ENCODE data around the gene SLC44A5. TPM values are rescaled to one million over a fixed set of nuclear protein-coding genes. Genes with fewer than 3 reads are reported as not detected.
"Not testable (repeated sequence)": the region's sequence is repeated elsewhere in the genome, so short reads cannot be mapped to it uniquely, and the experiment has no call there.

The SLC44A5 gene
- polyA plus RNA-seq, 2 of the 4 experiments (the other 2 are of a cell fraction) = 0.10 to 1.5 TPM

DNA sequence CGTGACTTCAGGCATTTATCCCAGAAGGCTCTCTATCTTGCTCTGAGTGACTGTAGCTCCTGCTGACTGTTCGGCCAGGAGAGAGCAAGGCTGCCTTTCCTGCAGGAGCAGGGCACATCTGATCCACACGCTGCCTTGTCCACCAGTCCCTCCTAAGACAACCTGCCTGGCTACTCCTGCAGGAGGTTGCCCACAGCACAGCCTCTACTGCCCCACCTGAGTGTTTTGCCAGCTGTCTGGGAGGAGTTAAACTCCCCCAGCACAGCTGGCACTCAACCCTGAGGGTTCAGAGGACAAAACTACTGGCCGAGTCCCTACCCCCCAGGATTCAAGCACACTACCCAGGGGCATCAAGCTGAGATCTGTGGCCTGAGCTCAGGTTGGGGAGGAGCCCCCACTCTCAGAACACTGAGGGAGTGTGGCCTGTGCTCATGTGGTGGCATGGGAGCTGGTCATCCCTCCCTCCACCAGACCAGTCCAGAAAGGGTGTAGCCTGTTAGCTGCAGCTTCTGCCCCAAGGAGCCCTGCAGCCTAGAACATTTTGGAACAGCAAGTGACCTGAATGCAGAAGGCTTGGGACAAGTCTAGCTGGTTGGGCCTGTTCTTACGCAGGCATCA is 237.3 kb downstream of the SLC44A5 start:
- FAIRE-seq (no peak), ATAC-seq (no peak), DNase-seq (ENCODE audit: low read depth in 1 of 2, low spot score in 1 of 2) (no peak)
- H3K4me3 ChIP-seq = no peak overlapping the region
- POLR2A ChIA-PET = no interaction called here
- no peak for TF ChIP-seq FOSB (CRISPR knock-in tag; IDR thresholded peaks at IDR 0.05)
- TF ChIP-seq, protein P1, sequence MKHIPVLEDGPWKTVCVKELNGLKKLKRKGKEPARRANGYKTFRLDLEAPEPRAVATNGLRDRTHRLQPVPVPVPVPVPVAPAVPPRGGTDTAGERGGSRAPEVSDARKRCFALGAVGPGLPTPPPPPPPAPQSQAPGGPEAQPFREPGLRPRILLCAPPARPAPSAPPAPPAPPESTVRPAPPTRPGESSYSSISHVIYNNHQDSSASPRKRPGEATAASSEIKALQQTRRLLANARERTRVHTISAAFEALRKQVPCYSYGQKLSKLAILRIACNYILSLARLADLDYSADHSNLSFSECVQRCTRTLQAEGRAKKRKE (CRISPR knock-in tag; IDR thresholded peaks at IDR 0.05; ENCODE audit: low read depth) = no peak
- TF ChIP-seq CBX8 (IDR thresholded peaks at IDR 0.05) = no peak
- H3K4me1 ChIP-seq = no peaks in the 10 kb centered on the region
- H3K4me2 ChIP-seq = no peak overlapping the region
- H3K9me3 ChIP-seq = no peaks in the 10 kb centered on the region
- WGBS (ENCODE audit: missing lambda C conversion rate) = no CpG with 5 or more reads among the region's 5 CpGs
- CTCF ChIA-PET = no interaction called here
- no peak overlapping the region for H3K27ac ChIP-seq

DNA sequence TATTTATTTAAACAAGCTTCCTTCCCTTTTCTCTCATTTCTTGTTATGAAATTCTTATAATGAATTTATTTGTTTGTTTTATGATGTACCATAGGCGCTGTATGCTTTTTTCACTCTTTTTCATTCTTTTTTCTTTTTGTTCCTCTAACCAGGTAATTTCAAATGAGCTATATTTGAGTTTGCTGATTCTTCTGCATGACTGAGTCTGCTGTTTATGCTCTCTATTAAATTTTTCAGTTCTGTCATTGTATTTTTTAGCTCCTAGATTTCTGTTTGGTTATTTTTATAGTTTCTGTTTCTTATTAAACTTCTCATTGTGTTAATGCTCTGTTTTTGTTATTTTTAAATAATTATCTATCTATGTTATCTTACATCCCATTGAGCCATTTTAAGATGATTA is 244.3 kb downstream of the SLC44A5 start:
- no peak for FAIRE-seq
- DNase-seq (ENCODE audit: low read depth in 1 of 2, low spot score in 1 of 2) = no peak
- 48% methylated on average over 1 of the region's 1 CpG for WGBS (ENCODE audit: missing lambda C conversion rate)
- H3K27ac ChIP-seq = no peak overlapping the region
- no peaks in the 10 kb centered on the region for H3K4me1 ChIP-seq
- 0 out of 3 replicates have a peak, but pooled peaks cover 5% of the 10 kb centered on the region for H3K9me3 ChIP-seq
- ATAC-seq = no peak
- no peak overlapping the region for H3K4me2 ChIP-seq
- no peak for TF ChIP-seq JUNB (IDR thresholded peaks at IDR 0.05)
- TF ChIP-seq ESRRA (IDR thresholded peaks at IDR 0.05; ENCODE audit: borderline replicate concordance, low read length) = no peak
- TF ChIP-seq EHMT2 (IDR thresholded peaks at IDR 0.05; ENCODE audit: low read depth) = no peak
- TF ChIP-seq HOXB13 (CRISPR knock-in tag; IDR thresholded peaks at IDR 0.05; ENCODE audit: low read depth) = no peak
- TF ChIP-seq MAZ (IDR thresholded peaks at IDR 0.05; ENCODE audit: borderline replicate concordance, low read depth, low read length) = no peak
- no peak for TF ChIP-seq RARB (CRISPR knock-in tag; IDR thresholded peaks at IDR 0.05)
- TF ChIP-seq EHF (CRISPR knock-in tag; IDR thresholded peaks at IDR 0.05) = no peak
- TF ChIP-seq PHF8 (IDR thresholded peaks at IDR 0.05; ENCODE audit: borderline replicate concordance, low read depth) = no peak
- TF ChIP-seq ZC3H11A (IDR thresholded peaks at IDR 0.05) = no peak
- TF ChIP-seq, protein P2, sequence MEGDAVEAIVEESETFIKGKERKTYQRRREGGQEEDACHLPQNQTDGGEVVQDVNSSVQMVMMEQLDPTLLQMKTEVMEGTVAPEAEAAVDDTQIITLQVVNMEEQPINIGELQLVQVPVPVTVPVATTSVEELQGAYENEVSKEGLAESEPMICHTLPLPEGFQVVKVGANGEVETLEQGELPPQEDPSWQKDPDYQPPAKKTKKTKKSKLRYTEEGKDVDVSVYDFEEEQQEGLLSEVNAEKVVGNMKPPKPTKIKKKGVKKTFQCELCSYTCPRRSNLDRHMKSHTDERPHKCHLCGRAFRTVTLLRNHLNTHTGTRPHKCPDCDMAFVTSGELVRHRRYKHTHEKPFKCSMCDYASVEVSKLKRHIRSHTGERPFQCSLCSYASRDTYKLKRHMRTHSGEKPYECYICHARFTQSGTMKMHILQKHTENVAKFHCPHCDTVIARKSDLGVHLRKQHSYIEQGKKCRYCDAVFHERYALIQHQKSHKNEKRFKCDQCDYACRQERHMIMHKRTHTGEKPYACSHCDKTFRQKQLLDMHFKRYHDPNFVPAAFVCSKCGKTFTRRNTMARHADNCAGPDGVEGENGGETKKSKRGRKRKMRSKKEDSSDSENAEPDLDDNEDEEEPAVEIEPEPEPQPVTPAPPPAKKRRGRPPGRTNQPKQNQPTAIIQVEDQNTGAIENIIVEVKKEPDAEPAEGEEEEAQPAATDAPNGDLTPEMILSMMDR (IDR thresholded peaks at IDR 0.05) = no peak
- TF ChIP-seq, protein P3, sequence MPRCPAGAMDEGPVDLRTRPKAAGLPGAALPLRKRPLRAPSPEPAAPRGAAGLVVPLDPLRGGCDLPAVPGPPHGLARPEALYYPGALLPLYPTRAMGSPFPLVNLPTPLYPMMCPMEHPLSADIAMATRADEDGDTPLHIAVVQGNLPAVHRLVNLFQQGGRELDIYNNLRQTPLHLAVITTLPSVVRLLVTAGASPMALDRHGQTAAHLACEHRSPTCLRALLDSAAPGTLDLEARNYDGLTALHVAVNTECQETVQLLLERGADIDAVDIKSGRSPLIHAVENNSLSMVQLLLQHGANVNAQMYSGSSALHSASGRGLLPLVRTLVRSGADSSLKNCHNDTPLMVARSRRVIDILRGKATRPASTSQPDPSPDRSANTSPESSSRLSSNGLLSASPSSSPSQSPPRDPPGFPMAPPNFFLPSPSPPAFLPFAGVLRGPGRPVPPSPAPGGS (IDR thresholded peaks at IDR 0.05) = no peak
- TF ChIP-seq, protein P4, sequence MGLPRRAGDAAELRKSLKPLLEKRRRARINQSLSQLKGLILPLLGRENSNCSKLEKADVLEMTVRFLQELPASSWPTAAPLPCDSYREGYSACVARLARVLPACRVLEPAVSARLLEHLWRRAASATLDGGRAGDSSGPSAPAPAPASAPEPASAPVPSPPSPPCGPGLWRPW (IDR thresholded peaks at IDR 0.05) = no peak
- no peak for TF ChIP-seq FOXS1 (CRISPR knock-in tag; IDR thresholded peaks at IDR 0.05)
- ChIA-PET POLR2A (no interaction called here), CTCF (no interaction called here)
- no peak overlapping the region for H3K4me3 ChIP-seq

DNA sequence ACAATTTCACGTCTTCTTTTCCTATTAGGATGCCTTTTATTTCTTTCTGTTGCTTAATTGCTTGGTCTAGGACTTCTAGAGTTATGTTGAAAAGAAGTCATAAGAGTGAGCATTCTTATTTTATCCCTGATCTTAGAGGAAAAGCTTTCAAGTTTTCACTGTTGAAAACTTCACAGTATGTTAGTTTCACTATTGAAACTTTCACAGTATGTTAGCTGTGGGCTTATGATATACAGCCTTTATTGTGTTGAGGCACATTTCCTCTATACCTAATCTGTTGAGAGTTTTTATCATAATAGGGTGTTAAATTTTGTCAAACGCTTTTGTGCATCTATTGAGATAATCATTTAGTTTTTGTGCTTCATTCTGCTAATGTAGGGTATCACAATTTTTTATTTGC is 249.7 kb downstream of the SLC44A5 start:
- no peak overlapping the region for H3K4me2 ChIP-seq
- CTCF ChIA-PET = no interaction called here
- WGBS (ENCODE audit: missing lambda C conversion rate) = 14% methylated on average over 2 of the region's 2 CpGs
- H3K9me3 ChIP-seq = no peaks in the 10 kb centered on the region
- no peaks in the 10 kb centered on the region for H3K4me1 ChIP-seq
- POLR2A ChIA-PET = no interaction called here
- no peak for FAIRE-seq
- H3K4me3 ChIP-seq = no peak overlapping the region
- no peak for ATAC-seq
- TF ChIP-seq, protein P5, sequence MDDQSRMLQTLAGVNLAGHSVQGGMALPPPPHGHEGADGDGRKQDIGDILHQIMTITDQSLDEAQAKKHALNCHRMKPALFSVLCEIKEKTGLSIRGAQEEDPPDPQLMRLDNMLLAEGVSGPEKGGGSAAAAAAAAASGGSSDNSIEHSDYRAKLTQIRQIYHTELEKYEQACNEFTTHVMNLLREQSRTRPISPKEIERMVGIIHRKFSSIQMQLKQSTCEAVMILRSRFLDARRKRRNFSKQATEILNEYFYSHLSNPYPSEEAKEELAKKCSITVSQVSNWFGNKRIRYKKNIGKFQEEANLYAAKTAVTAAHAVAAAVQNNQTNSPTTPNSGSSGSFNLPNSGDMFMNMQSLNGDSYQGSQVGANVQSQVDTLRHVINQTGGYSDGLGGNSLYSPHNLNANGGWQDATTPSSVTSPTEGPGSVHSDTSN (IDR thresholded peaks at IDR 0.05) = no peak
- TF ChIP-seq MAZ (IDR thresholded peaks at IDR 0.05; ENCODE audit: borderline replicate concordance, low read depth, low read length) = no peak
- no peak for TF ChIP-seq BHLHE40 (IDR thresholded peaks at IDR 0.05; ENCODE audit: low read depth, low read length)
- H3K27ac ChIP-seq = no peak overlapping the region
- DNase-seq (ENCODE audit: low read depth in 1 of 2, low spot score in 1 of 2) = no peak

DNA sequence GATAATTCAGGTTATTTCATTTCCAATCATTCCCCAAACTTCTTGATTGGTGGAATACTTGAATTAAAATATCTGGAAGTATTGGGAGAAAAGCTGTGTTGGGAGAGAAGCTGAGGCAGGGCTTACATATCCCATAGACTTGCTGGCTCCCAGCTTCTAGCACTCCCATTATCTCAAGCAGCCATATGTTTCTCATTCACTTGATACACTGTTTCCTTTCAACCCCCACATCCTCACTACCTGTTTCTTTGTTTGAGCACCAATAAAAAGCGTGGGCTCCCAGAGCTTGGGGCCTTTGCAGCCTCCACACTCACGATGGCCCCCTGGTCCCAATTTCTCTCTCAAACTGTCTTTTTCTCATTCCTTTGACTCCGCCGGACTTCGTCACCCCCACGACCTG is 256.6 kb downstream of the SLC44A5 start:
- H3K27ac ChIP-seq; ATAC-seq; CTCF ChIA-PET; POLR2A ChIA-PET; DNase-seq (ENCODE audit: low read depth in 1 of 2, low spot score in 1 of 2); H3K4me1 ChIP-seq; H3K4me3 ChIP-seq; H3K9me3 ChIP-seq; FAIRE-seq; H3K4me2 ChIP-seq: not testable (repeated sequence)
- 53% methylated on average over 6 of the region's 6 CpGs for WGBS (ENCODE audit: missing lambda C conversion rate)
